IMR-90 (cell line): ENCODE data around the gene RORC. TPM values are rescaled to one million over a fixed set of nuclear protein-coding genes. Genes with fewer than 3 reads are reported as not detected.

ENCODE experiments used
- ATAC-seq: fragments of 200-7000 bp; cut with Tn5 transposase; 2 replicates; pipeline ENCODE4 v1.9.1; 2020; ENCODE audit warnings: low read depth, mild to moderate bottlenecking, moderate library complexity
- BruUV-seq: library from RNA; stranded (reverse); fragments of 400-500 nt; replicated peaks from 2 replicates; lab custom pipeline; 2021; lab: Mats Ljungman, UMichigan
- CTCF ChIA-PET: fragments of 300-600 bp; formaldehyde crosslinking; extraction: SDS; loops from one replicate; lab custom pipeline; 2021; ENCODE audit warnings: antibody characterized with exemption; lab: Yijun Ruan, JAX
- POLR2A ChIA-PET: fragments of 300-600 bp; sonication (Branson Sonifier 250); formaldehyde crosslinking; loops from one replicate; lab custom pipeline; 2022; ENCODE audit warnings: antibody characterized with exemption; ENCODE audit not compliant: unreplicated experiment; lab: Charles Lee
- DNase-seq: peaks from one replicate; pipeline ENCODE4 v3.0.0; 2013
- H2AFZ ChIP-seq: replicated peaks from 2 replicates; pipeline ENCODE3; 2013; ENCODE audit warnings: low read length, mild to moderate bottlenecking; ENCODE audit not compliant: poor library complexity
- H2AK5ac ChIP-seq: 2 replicates; pipeline ENCODE4 v1.6.1; 2013; ENCODE audit warnings: low read depth, low read length, inconsistent platforms
- H2AK9ac ChIP-seq: replicated peaks from 2 replicates; pipeline ENCODE3; 2013; ENCODE audit warnings: mild to moderate bottlenecking, low read depth, low read length, moderate library complexity; ENCODE audit not compliant: poor library complexity
- H2BK120ac ChIP-seq: 2 replicates; pipeline ENCODE4 v1.6.1; 2013; ENCODE audit warnings: low read depth, low read length, inconsistent platforms
- H2BK15ac ChIP-seq: 3 replicates; pipeline ENCODE4 v1.6.1; 2013; ENCODE audit warnings: low read depth, low read length, inconsistent platforms
- H2BK20ac ChIP-seq: 2 replicates; pipeline ENCODE4 v1.6.1; 2013; ENCODE audit warnings: low read depth, mild to moderate bottlenecking, inconsistent platforms, low read length, moderate library complexity
- H2BK5ac ChIP-seq: 2 replicates; pipeline ENCODE4 v1.6.1; 2013; ENCODE audit warnings: mild to moderate bottlenecking, low read depth, low read length, inconsistent platforms; ENCODE audit not compliant: poor library complexity, severe bottlenecking
- H3K14ac ChIP-seq: replicated peaks from 2 replicates; pipeline ENCODE4 v1.6.1; 2013; ENCODE audit warnings: low read depth, low read length, inconsistent platforms
- H3K18ac ChIP-seq: 2 replicates; pipeline ENCODE4 v1.6.1; 2013; ENCODE audit warnings: low read depth, low read length, control low read depth
- H3K23ac ChIP-seq: 2 replicates; pipeline ENCODE4 v1.6.1; 2013; ENCODE audit warnings: low read depth, low read length, inconsistent platforms
- H3K27ac ChIP-seq: 2 replicates; pipeline ENCODE4 v1.5.1; 2013; ENCODE audit warnings: mild to moderate bottlenecking, control low read depth, low read length; ENCODE audit not compliant: insufficient read depth
- H3K27me3 ChIP-seq: 2 replicates; pipeline ENCODE4 v1.6.1; 2013; ENCODE audit warnings: low read length; ENCODE audit not compliant: control insufficient read depth, insufficient read depth
- H3K36me3 ChIP-seq: 2 replicates; pipeline ENCODE4 v1.6.1; 2013; ENCODE audit warnings: low read length, mixed read lengths; ENCODE audit not compliant: control insufficient read depth, insufficient read depth
- H3K4ac ChIP-seq: 2 replicates; pipeline ENCODE4 v1.6.1; 2013; ENCODE audit warnings: low read depth, low read length, inconsistent platforms
- H3K4me1 ChIP-seq: 2 replicates; pipeline ENCODE4 v1.6.1; 2013; ENCODE audit warnings: low read length, mixed read lengths; ENCODE audit not compliant: control insufficient read depth, insufficient read depth
- H3K4me2 ChIP-seq: 2 replicates; pipeline ENCODE4 v1.6.1; 2013; ENCODE audit warnings: low read depth, mild to moderate bottlenecking, control low read depth, low read length, moderate library complexity
- H3K4me3 ChIP-seq: 2 replicates; pipeline ENCODE4 v1.5.1; 2013; ENCODE audit warnings: low read depth, mild to moderate bottlenecking, control low read depth, low read length, moderate library complexity; ENCODE audit not compliant: insufficient read depth
- H3K56ac ChIP-seq: 2 replicates; pipeline ENCODE4 v1.6.1; 2013; ENCODE audit warnings: low read length, inconsistent platforms; ENCODE audit not compliant: insufficient read depth; ENCODE audit errors: extremely low read depth
- H3K79me1 ChIP-seq, 2 experiments: 2 replicates each; pipeline ENCODE4 v1.6.1; 2013; ENCODE audit warnings: low read length in 2 of 2, inconsistent platforms in 1 of 2, low read depth in 1 of 2
- H3K9ac ChIP-seq: 2 replicates; pipeline ENCODE4 v1.6.1; 2013; ENCODE audit warnings: low read depth, low read length, control low read depth
- H3K9me1 ChIP-seq: 2 replicates; pipeline ENCODE4 v1.6.1; 2013; ENCODE audit warnings: low read length, inconsistent platforms; ENCODE audit not compliant: insufficient read depth
- H3K9me3 ChIP-seq: 2 replicates; pipeline ENCODE4 v1.6.1; 2013; ENCODE audit warnings: low read length; ENCODE audit not compliant: control insufficient read depth, insufficient read depth
- H4K20me1 ChIP-seq: 2 replicates; pipeline ENCODE4 v1.6.1; 2013; ENCODE audit warnings: low read length, inconsistent platforms; ENCODE audit not compliant: insufficient read depth
- H4K5ac ChIP-seq: 2 replicates; pipeline ENCODE4 v1.6.1; 2013; ENCODE audit warnings: mild to moderate bottlenecking, low read depth, low read length, control low read depth
- H4K8ac ChIP-seq, 2 experiments: 2 replicates each; pipeline ENCODE4 v1.6.1; 2013; ENCODE audit warnings: low read depth in 2 of 2, low read length in 2 of 2, control low read depth in 1 of 2, inconsistent platforms in 1 of 2
- H4K91ac ChIP-seq: 2 replicates; pipeline ENCODE4 v1.6.1; 2013; ENCODE audit warnings: low read depth, low read length, inconsistent platforms; ENCODE audit not compliant: insufficient read depth
- CHD1 ChIP-seq: IDR thresholded peaks from 2 replicates; pipeline ENCODE4 v1.6.1; 2012; ENCODE audit warnings: low read depth, low read length, improper control_type of control experiment
- WGBS, 2 experiments: methylation state at CpG; one replicate each; pipeline versions ENCODE4 v1.1.5 to v1.1.7; 2013; ENCODE audit warnings: missing lambda C conversion rate in 2 of 2; ENCODE audit not compliant: insufficient read length in 1 of 2; ENCODE audit errors: extremely low coverage in 2 of 2; 5-methylcytosine and 5-hydroxymethylcytosine counted together
- dilution Hi-C: fragments of 300-500 bp; cut with HindIII; formaldehyde crosslinking; loops from one replicate; pipeline ENCODE4 v1.14.3; 2018; ENCODE audit warnings: low sequenced_read_pairs; ENCODE audit not compliant: unreplicated experiment
- in situ Hi-C: fragments of 300-500 bp; cut with MboI; formaldehyde crosslinking; loops from 3 replicates; pipeline ENCODE4 v1.14.3; 2019; ENCODE audit warnings: low sequenced_read_pairs, inconsistent platforms, mixed read lengths
- intact Hi-C: fragments of 100-400 bp; cut with micrococcal nuclease; formaldehyde crosslinking; loops from 2 replicates; pipeline ENCODE4 v1.10.0; 2022
- polyA plus RNA-seq, 3 experiments: library from polyadenylated mRNA; depleted of rRNA; stranded (reverse); fragments of >200 nt; gene quantifications; 2 replicates each; pipeline ENCODE4 v1.2.3, GENCODE V29; 2012; ENCODE audit warnings: low replicate concordance in 1 of 3
- total RNA-seq: library from RNA; depleted of rRNA; stranded (reverse); fragments of >200 nt; gene quantifications from 2 replicates; pipeline ENCODE4 v1.2.3, GENCODE V29; 2012
- TF ChIP-seq, protein P1 (sequence below): fragments of 150-350 bp; IDR thresholded peaks from 2 replicates; pipeline ENCODE4 v1.6.1; 2016; ENCODE audit warnings: low read depth, mild to moderate bottlenecking, low read length, moderate library complexity, borderline replicate concordance

Gene RORC
- total and polyA plus RNA-seq, 2 of the 4 experiments (the other 2 are of a cell fraction): not detected

DNA sequence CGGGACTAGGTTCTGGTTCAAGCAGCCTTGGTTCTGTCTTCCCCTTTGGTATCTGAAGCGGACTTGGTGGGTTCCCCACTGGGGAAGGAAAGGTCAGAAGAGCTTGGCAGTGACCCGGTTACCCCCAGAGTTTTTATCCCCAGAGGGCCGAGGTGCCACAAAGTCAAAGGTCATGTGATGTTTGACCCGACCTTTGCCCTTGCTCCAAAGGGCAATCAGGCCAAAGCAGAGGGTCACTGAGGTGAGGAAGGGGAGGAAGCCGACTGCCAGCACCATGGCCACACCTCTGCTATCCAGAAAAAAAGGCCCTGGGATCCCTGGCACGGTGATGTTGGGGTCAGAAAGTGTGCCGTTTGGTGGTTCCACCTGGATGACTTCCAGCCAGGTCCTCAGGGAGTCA lies 30.8 kb downstream of the RORC start:
- H3K27ac ChIP-seq: no peak overlapping the region
- H3K4me3 ChIP-seq: no peak overlapping the region
- H4K5ac ChIP-seq: no peak overlapping the region
- POLR2A ChIA-PET: no interaction called here
- H2AFZ ChIP-seq: no peak overlapping the region
- no peak overlapping the region for H2BK20ac ChIP-seq
- no peak overlapping the region for H4K91ac ChIP-seq
- no peak overlapping the region for H3K14ac ChIP-seq
- no CpG with 5 or more reads among the region's 8 CpGs for WGBS, 2 experiments
- TF ChIP-seq, protein P1, sequence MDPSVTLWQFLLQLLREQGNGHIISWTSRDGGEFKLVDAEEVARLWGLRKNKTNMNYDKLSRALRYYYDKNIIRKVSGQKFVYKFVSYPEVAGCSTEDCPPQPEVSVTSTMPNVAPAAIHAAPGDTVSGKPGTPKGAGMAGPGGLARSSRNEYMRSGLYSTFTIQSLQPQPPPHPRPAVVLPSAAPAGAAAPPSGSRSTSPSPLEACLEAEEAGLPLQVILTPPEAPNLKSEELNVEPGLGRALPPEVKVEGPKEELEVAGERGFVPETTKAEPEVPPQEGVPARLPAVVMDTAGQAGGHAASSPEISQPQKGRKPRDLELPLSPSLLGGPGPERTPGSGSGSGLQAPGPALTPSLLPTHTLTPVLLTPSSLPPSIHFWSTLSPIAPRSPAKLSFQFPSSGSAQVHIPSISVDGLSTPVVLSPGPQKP: no peak
- no peak for TF ChIP-seq CHD1
- no peak overlapping the region for H2BK120ac ChIP-seq
- no peaks in the 10 kb centered on the region for H4K20me1 ChIP-seq
- no TSS peak for BruUV-seq
- H3K36me3 ChIP-seq: no peaks in the 10 kb centered on the region
- no peak overlapping the region for H3K4me2 ChIP-seq
- no peak overlapping the region for H3K56ac ChIP-seq
- H2BK5ac ChIP-seq: no peak overlapping the region
- H3K27me3 ChIP-seq: peaks cover 86% of the 10 kb centered on the region
- intact Hi-C loops (no loop called here), in situ Hi-C loops (no loop called here), dilution Hi-C loops (no loop called here)
- no peak overlapping the region for H3K23ac ChIP-seq
- no peak overlapping the region for H3K18ac ChIP-seq
- H3K9ac ChIP-seq: no peak overlapping the region
- H3K9me3 ChIP-seq: no peaks in the 10 kb centered on the region
- H3K4ac ChIP-seq: no peak overlapping the region
- H2AK5ac ChIP-seq: no peak overlapping the region
- H2AK9ac ChIP-seq: no peak overlapping the region
- no peak overlapping the region for H4K8ac ChIP-seq
- no peaks in the 10 kb centered on the region for H3K79me1 ChIP-seq
- ATAC-seq: no peak
- no peaks in the 10 kb centered on the region for H3K4me1 ChIP-seq
- H2BK15ac ChIP-seq: no peak overlapping the region
- H3K9me1 ChIP-seq: no peaks in the 10 kb centered on the region
- CTCF ChIA-PET: no interaction called here
- no peak for DNase-seq
